IMR-90 (cell line): ENCODE measurements around the gene B4GALNT3.

Source experiments
- BHLHE40 ChIP-seq: fragments of 150-350 bp; IDR thresholded peaks from 2 replicates; pipeline ENCODE4 v1.6.1; 2016; ENCODE audit warnings: mild to moderate bottlenecking, low read depth, low read length
- CEBPB ChIP-seq: IDR thresholded peaks from 2 replicates; pipeline ENCODE4 v1.6.1; 2012; ENCODE audit warnings: low read depth, low read length, improper control_type of control experiment
- CHD1 ChIP-seq: IDR thresholded peaks from 2 replicates; pipeline ENCODE4 v1.6.1; 2012; ENCODE audit warnings: low read depth, low read length, improper control_type of control experiment
- CTCF ChIP-seq: conservative IDR thresholded peaks from 2 replicates; pipeline ENCODE4 v1.5.1; 2012; ENCODE audit warnings: mild to moderate bottlenecking, low read depth, low read length, improper control_type of control experiment
- MAFK ChIP-seq: IDR thresholded peaks from 2 replicates; pipeline ENCODE4 v1.6.1; 2012; ENCODE audit warnings: low read depth, low read length, improper control_type of control experiment
- MAZ ChIP-seq: IDR thresholded peaks from 2 replicates; pipeline ENCODE4 v1.6.1; 2012; ENCODE audit warnings: low read depth, mild to moderate bottlenecking, low read length, improper control_type of control experiment, moderate library complexity, borderline replicate concordance
- MXI1 ChIP-seq: IDR thresholded peaks from 2 replicates; pipeline ENCODE4 v1.6.1; 2012; ENCODE audit warnings: low read depth, mild to moderate bottlenecking, low read length, moderate library complexity, borderline replicate concordance
- NFE2L2 ChIP-seq: fragments of 150-350 bp; IDR thresholded peaks from 2 replicates; pipeline ENCODE4 v1.6.1; 2016; ENCODE audit warnings: low read depth, mild to moderate bottlenecking, low read length
- POLR2A ChIP-seq: IDR thresholded peaks from 2 replicates; pipeline ENCODE4 v1.6.1; 2012; ENCODE audit warnings: mild to moderate bottlenecking, low read depth, low read length
- RAD21 ChIP-seq: IDR thresholded peaks from 2 replicates; pipeline ENCODE4 v1.6.1; 2012; ENCODE audit warnings: low read length, improper control_type of control experiment
- RCOR1 ChIP-seq: IDR thresholded peaks from 2 replicates; pipeline ENCODE4 v1.6.1; 2012; ENCODE audit warnings: mild to moderate bottlenecking, low read length, improper control_type of control experiment; ENCODE audit not compliant: insufficient replicate concordance
- RFX5 ChIP-seq: IDR thresholded peaks from 2 replicates; pipeline ENCODE4 v1.8.0; 2012; ENCODE audit warnings: low read depth, mild to moderate bottlenecking, low read length, moderate library complexity
- SMC3 ChIP-seq: fragments of 150-350 bp; IDR thresholded peaks from 2 replicates; pipeline ENCODE4 v1.6.1; 2016; ENCODE audit warnings: low read depth, mild to moderate bottlenecking, antibody characterized with exemption, low read length, moderate library complexity
- USF2 ChIP-seq: fragments of 150-350 bp; IDR thresholded peaks from 2 replicates; pipeline ENCODE4 v1.6.1; 2017; ENCODE audit warnings: mild to moderate bottlenecking, antibody characterized with exemption, low read length, low read depth

GRCh38 chr12:535396-535795 is 75.7 kb downstream of the B4GALNT3 start:
- TF ChIP-seq RCOR1, result no peak
- no peak for TF ChIP-seq BHLHE40
- TF ChIP-seq CTCF, result no peak
- TF ChIP-seq RFX5, result no peak
- no peak for TF ChIP-seq POLR2A
- no peak for TF ChIP-seq MAZ
- TF ChIP-seq CEBPB, result no peak
- TF ChIP-seq CHD1, result no peak
- no peak for TF ChIP-seq MAFK
- no peak for TF ChIP-seq USF2
- TF ChIP-seq NFE2L2, result no peak
- TF ChIP-seq RAD21, result no peak
- no peak for TF ChIP-seq SMC3
- no peak for TF ChIP-seq MXI1
